HepG2 (cell line): Measurements from ENCODE around the gene ATF6. TPM values are rescaled to one million over a fixed set of nuclear protein-coding genes. Genes with fewer than 3 reads are reported as not detected.

Experiments
- ATAC-seq: fragments of 200-7000 bp; cut with Tn5 transposase; 3 replicates; pipeline ENCODE4 v1.9.1; 2020; ENCODE audit warnings: mild to moderate bottlenecking, moderate library complexity
- BruUV-seq: library from RNA; stranded (reverse); fragments of 400-500 nt; replicated peaks from 2 replicates; lab custom pipeline; 2021; lab: Mats Ljungman, UMichigan
- CTCF ChIA-PET: fragments of 300-600 bp; formaldehyde crosslinking; extraction: SDS; loops from one replicate; lab custom pipeline; 2021; ENCODE audit warnings: low total read pairs, inconsistent platforms, low intra/inter-chr PET ratio; lab: Yijun Ruan, JAX
- POLR2A ChIA-PET: fragments of 350-600 bp; sonication (Branson Sonifier 250); formaldehyde crosslinking; loops from one replicate; lab custom pipeline; 2020; ENCODE audit warnings: antibody characterized with exemption, inconsistent platforms; lab: Yijun Ruan, JAX
- DNase-seq: peaks from one replicate; pipeline ENCODE4 v3.0.0-alpha.2; 2015; ENCODE audit warnings: low spot score
- FAIRE-seq: peaks from 3 replicates; lab custom pipeline; 2011; peaks lifted over from hg19 to GRCh38; lab: Jason Lieb, UNC
- H2AFZ ChIP-seq: one replicate; pipeline ENCODE4 v1.6.1; 2011; ENCODE audit warnings: low read length, inconsistent platforms
- H3K27ac ChIP-seq: fragments of 300-600 bp; 3 replicates; pipeline ENCODE4 v1.8.0; 2011; ENCODE audit warnings: mixed run types, mild to moderate bottlenecking, mixed read lengths, low read length, inconsistent platforms; ENCODE audit not compliant: insufficient read depth; ENCODE audit errors: extremely low read length
- H3K27me3 ChIP-seq, 2 experiments: fragments of 200-600 bp in 1 of 2; 2 replicates in 1 of 2; 3 replicates in 1 of 2; pipeline versions ENCODE4 v1.6.0 to v1.8.0; 2011; ENCODE audit warnings: low read length in 2 of 2, mild to moderate bottlenecking in 2 of 2, moderate library complexity in 2 of 2, inconsistent platforms in 1 of 2; ENCODE audit not compliant: insufficient read depth in 2 of 2, control insufficient read depth in 1 of 2
- H3K36me3 ChIP-seq, 2 experiments: fragments of 200-600 bp in 1 of 2; replicated peaks in 1 of 2; 2 replicates in 1 of 2; 3 replicates in 1 of 2; pipeline versions ENCODE4 v1.5.1 to v1.8.0; 2011; ENCODE audit warnings: low read length in 2 of 2, inconsistent platforms in 1 of 2; ENCODE audit not compliant: insufficient read depth in 2 of 2, control insufficient read depth in 1 of 2
- H3K4me1 ChIP-seq: 2 replicates; pipeline ENCODE4 v1.5.1; 2012; ENCODE audit warnings: low read length, inconsistent platforms; ENCODE audit not compliant: insufficient read depth
- H3K4me2 ChIP-seq: 2 replicates; pipeline ENCODE4 v1.6.0; 2011; ENCODE audit warnings: low read depth, low read length, inconsistent platforms
- H3K4me3 ChIP-seq, 3 experiments: fragments of 200-600 bp in 1 of 3; sonication (generic), shearing (Covaris generic) in 1 of 3; replicated peaks in 1 of 3; 2 replicates each; pipeline ENCODE4 v1.5.1; 2011 to 2016; ENCODE audit warnings: low read length in 3 of 3, inconsistent platforms in 2 of 3, low read depth in 2 of 3, mild to moderate bottlenecking in 2 of 3, control low read depth in 1 of 3, mixed read lengths in 1 of 3; ENCODE audit not compliant: insufficient read depth in 1 of 3
- H3K79me2 ChIP-seq: one replicate; pipeline ENCODE4 v1.6.1; 2011; ENCODE audit warnings: low read length, inconsistent platforms; ENCODE audit not compliant: insufficient read depth
- H3K9ac ChIP-seq: 2 replicates; pipeline ENCODE4 v1.6.0; 2011; ENCODE audit warnings: mild to moderate bottlenecking, low read depth, low read length, inconsistent platforms; ENCODE audit not compliant: insufficient read depth
- H3K9me3 ChIP-seq: 2 replicates; pipeline ENCODE4 v1.5.1; 2012; ENCODE audit warnings: mild to moderate bottlenecking, low read length
- H4K20me1 ChIP-seq: 2 replicates; pipeline ENCODE4 v1.6.0; 2011; ENCODE audit warnings: inconsistent platforms, mild to moderate bottlenecking, low read length, moderate library complexity; ENCODE audit not compliant: insufficient read depth
- ATF6 ChIP-seq: sonication (generic); formaldehyde crosslinking; conservative IDR thresholded peaks from 2 replicates; pipeline ENCODE4 v1.4.0; 2020; ENCODE audit warnings: missing genetic modification reagents
- DRAP1 ChIP-seq: IDR thresholded peaks from 2 replicates; pipeline ENCODE4 v1.6.1; 2016; ENCODE audit warnings: missing genetic modification reagents, missing compliant biosample characterization
- MLLT10 ChIP-seq: sonication (generic); formaldehyde crosslinking; IDR thresholded peaks from 2 replicates; pipeline ENCODE4 v1.4.0; 2020; ENCODE audit warnings: missing genetic modification reagents
- PCBP2 ChIP-seq: fragments of 200-400 bp; formaldehyde crosslinking; optimal IDR thresholded peaks from 2 replicates; pipeline ENCODE3; 2018; ENCODE audit warnings: low read length, low read depth; ENCODE audit not compliant: poor library complexity, severe bottlenecking
- TEF ChIP-seq: sonication (generic); formaldehyde crosslinking; IDR thresholded peaks from 2 replicates; pipeline ENCODE4 v1.5.0; 2020; ENCODE audit warnings: missing genetic modification reagents
- YY1 ChIP-seq: IDR thresholded peaks from 2 replicates; pipeline ENCODE4 v1.6.1; 2011; ENCODE audit warnings: low read length, low read depth, moderate library complexity, mild to moderate bottlenecking; ENCODE audit not compliant: insufficient read depth, insufficient replicate concordance
- ZC3H13 ChIP-seq: sonication (generic); formaldehyde crosslinking; IDR thresholded peaks from 2 replicates; pipeline ENCODE4 v1.8.1; 2023; ENCODE audit warnings: mild to moderate bottlenecking, missing genetic modification reagents, moderate library complexity
- ZSCAN12 ChIP-seq: sonication (generic); formaldehyde crosslinking; IDR thresholded peaks from 2 replicates; pipeline ENCODE4 v1.9.0; 2021; ENCODE audit warnings: mild to moderate bottlenecking, missing genetic modification reagents
- WGBS: methylation state at CpG from one replicate; pipeline ENCODE4 v1.1.6; 2017; ENCODE audit warnings: low lambda C conversion rate; 5-methylcytosine and 5-hydroxymethylcytosine counted together
- in situ Hi-C: cut with HindIII; loops from 2 replicates; pipeline ENCODE4 v1.10.0; 2017; ENCODE audit warnings: low pct_unique_long_range_greater_than_20kb; ENCODE audit not compliant: extremely low pct_ligation_motif_present
- intact Hi-C: fragments of 100-400 bp; cut with micrococcal nuclease; formaldehyde crosslinking; loops from one replicate; pipeline ENCODE4 v1.10.0; 2022; ENCODE audit not compliant: unreplicated experiment
- polyA plus RNA-seq, 8 experiments: library from polyadenylated mRNA; depleted of rRNA in 3 of 8; stranded (reverse) in 7 of 8; unstranded in 1 of 8; fragments of >200 nt; fragmentation: Illumina TruSeq in 4 of 8; extraction: Trizol in 4 of 8; gene quantifications; 2 replicates each; pipeline versions ENCODE4 v1.2.1 to v1.2.3, GENCODE V29; 2011 to 2016; ENCODE audit warnings: low read depth in 4 of 8, missing spikeins in 1 of 8, mixed read lengths in 1 of 8; ENCODE audit not compliant: insufficient read depth in 1 of 8
- total RNA-seq, 5 experiments: library from RNA; depleted of rRNA; stranded (reverse); fragments of >200 nt; fragmentation: Illumina TruSeq; extraction: Trizol; gene quantifications; 2 replicates each; pipeline ENCODE4 v1.2.3, GENCODE V29; 2016; ENCODE audit warnings: low read depth in 1 of 5

ATF6 gene
- total and polyA plus RNA-seq, 2 of the 13 experiments (the other 11 are each of a cell fraction or from before 2014, with no cell fraction given), result 13.2 to 14.5 TPM

GRCh38 chr1:161848676-161849075, 82.6 kb downstream of the ATF6 start:
- peaks cover 1 to 17% of the 10 kb centered on the region in 2 experiments; a peak in 4 of 5 replicates for H3K36me3 ChIP-seq
- TF ChIP-seq TEF (CRISPR knock-in tag) (no peak), ZC3H13 (CRISPR knock-in tag) (no peak), ZSCAN12 (no peak), PCBP2 (no peak), ATF6 (CRISPR knock-in tag) (no peak), DRAP1 (CRISPR knock-in tag) (no peak), MLLT10 (no peak), YY1 (no peak)
- H3K27ac ChIP-seq, result no peak overlapping the region
- WGBS, result 89% methylated on average over 1 of the region's 1 CpG
- no peaks in the 10 kb centered on the region for H3K27me3 ChIP-seq
- no peak overlapping the region for H2AFZ ChIP-seq
- H4K20me1 ChIP-seq, result no peaks in the 10 kb centered on the region
- ChIA-PET POLR2A (no interaction called here), CTCF (no interaction called here)
- H3K4me1 ChIP-seq, result no peaks in the 10 kb centered on the region
- in situ Hi-C loops, result no loop called here
- H3K4me2 ChIP-seq, result no peak overlapping the region
- no peak overlapping the region for H3K4me3 ChIP-seq
- FAIRE-seq (no peak), DNase-seq (no peak), ATAC-seq (no peak)
- BruUV-seq, result no TSS peak
- H3K79me2 ChIP-seq, result no peaks in the 10 kb centered on the region
- intact Hi-C loops, result no loop called here
- H3K9me3 ChIP-seq, result no peaks in the 10 kb centered on the region
- no peak overlapping the region for H3K9ac ChIP-seq
